ENCODE data around the gene CDX4. TPM values are rescaled to one million over a fixed set of nuclear protein-coding genes. Genes with fewer than 3 reads are reported as not detected.

CDX4 gene
- total RNA-seq, 3 donors from 2014 or later, result not detected

DNA sequence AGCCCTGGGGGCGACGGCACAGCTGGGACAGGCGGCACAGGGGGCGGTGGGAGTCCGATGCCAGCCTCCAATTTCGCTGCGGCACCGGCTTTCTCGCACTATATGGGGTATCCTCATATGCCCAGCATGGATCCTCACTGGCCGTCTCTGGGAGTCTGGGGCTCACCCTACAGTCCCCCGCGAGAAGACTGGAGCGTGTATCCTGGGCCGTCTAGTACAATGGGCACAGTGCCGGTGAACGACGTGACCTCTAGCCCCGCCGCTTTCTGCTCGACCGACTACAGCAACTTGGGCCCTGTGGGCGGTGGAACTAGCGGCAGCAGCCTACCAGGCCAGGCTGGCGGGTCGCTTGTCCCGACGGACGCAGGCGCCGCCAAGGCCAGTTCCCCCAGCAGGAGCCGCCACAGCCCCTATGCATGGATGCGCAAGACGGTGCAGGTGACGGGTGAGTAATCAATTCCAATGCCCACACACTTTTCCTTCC, 500 bp downstream of the CDX4 start:
- Histone ChIP-seq H3K4me1 (no peaks in the 10 kb centered on the region), H3K27ac (no peak overlapping the region), H3K9me3 (no peaks in the 10 kb centered on the region), H3K36me3 (no peaks in the 10 kb centered on the region), H3K27me3 (peaks cover 4 to 75% of the 10 kb centered on the region in 2 donors), H3K4me3 (no peak overlapping the region)
- TF ChIP-seq POLR2A (IDR thresholded peaks at IDR 0.05) (no peak), POLR2AphosphoS5 (IDR thresholded peaks at IDR 0.05) (no peak)
- TF ChIP-seq, protein P1, sequence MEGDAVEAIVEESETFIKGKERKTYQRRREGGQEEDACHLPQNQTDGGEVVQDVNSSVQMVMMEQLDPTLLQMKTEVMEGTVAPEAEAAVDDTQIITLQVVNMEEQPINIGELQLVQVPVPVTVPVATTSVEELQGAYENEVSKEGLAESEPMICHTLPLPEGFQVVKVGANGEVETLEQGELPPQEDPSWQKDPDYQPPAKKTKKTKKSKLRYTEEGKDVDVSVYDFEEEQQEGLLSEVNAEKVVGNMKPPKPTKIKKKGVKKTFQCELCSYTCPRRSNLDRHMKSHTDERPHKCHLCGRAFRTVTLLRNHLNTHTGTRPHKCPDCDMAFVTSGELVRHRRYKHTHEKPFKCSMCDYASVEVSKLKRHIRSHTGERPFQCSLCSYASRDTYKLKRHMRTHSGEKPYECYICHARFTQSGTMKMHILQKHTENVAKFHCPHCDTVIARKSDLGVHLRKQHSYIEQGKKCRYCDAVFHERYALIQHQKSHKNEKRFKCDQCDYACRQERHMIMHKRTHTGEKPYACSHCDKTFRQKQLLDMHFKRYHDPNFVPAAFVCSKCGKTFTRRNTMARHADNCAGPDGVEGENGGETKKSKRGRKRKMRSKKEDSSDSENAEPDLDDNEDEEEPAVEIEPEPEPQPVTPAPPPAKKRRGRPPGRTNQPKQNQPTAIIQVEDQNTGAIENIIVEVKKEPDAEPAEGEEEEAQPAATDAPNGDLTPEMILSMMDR (IDR thresholded peaks at IDR 0.05), result no peak
- intact Hi-C loops (cut with DNase I; ENCODE audit: low total_unique reads), result no loop called here
- no peak for DNase-seq (ENCODE audit: low spot score in 2 of 2)

DNA sequence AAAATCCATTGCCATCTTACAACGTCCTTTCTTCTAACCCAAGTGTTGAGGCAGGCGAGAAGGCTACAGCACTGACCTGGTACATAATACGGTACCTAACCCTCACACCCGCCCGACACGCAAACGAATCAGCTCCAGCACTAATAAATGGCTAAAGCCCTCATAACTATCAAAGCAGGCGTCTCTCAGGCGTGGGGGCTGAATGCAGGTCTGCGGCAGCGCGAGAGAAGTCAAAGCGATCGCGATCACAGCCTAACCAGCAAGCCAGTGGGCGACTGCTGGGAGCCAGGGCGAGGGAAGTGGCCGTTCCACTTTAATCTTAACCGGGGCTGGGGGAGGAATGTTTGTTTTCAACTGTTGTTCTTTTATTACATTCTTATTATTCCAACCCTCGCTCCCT, 1.5 kb downstream of the CDX4 start:
- Histone ChIP-seq H3K27me3 (peaks cover 4 to 65% of the 10 kb centered on the region in 2 donors), H3K4me1 (no peaks in the 10 kb centered on the region), H3K9me3 (no peaks in the 10 kb centered on the region), H3K27ac (no peak overlapping the region), H3K4me3 (peak overlapping the region; percentile 7 to 16 (median 14)), H3K36me3 (no peaks in the 10 kb centered on the region)
- DNase-seq (ENCODE audit: low spot score in 2 of 2), result no peak
- intact Hi-C loops (cut with DNase I; ENCODE audit: low total_unique reads), result no loop called here
- TF ChIP-seq, protein P1 (IDR thresholded peaks at IDR 0.05), result no peak
- TF ChIP-seq POLR2A (IDR thresholded peaks at IDR 0.05), result no peak
- TF ChIP-seq POLR2AphosphoS5 (IDR thresholded peaks at IDR 0.05), result no peak

DNA sequence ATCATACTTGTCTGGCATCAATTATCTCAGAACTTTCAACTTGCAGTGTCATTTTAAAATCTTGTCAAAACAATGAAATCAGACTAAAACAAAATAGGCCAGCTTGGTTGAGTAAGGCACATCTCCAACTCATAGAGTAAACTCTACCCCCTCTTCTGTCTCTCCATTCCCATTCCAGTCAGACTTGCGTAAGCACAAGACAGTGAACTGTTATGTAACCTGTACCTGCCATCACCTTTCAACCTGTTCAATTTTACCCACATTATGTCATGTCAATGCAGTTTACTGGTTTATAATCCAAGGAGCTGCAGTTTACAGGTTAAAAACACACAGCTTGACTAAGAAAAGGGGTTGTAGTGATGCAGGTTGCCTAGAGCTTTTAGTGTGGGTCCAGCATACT, 8.3 kb downstream of the CDX4 start:
- Histone ChIP-seq H3K9me3 (no peaks in the 10 kb centered on the region), H3K27me3 (peaks cover 0 to 22% of the 10 kb centered on the region in 2 donors), H3K36me3 (no peaks in the 10 kb centered on the region), H3K4me1 (no peaks in the 10 kb centered on the region), H3K4me3 (no peak overlapping the region), H3K27ac (no peak overlapping the region)
- no peak for DNase-seq (ENCODE audit: low spot score in 2 of 2)
- intact Hi-C loops (cut with DNase I; ENCODE audit: low total_unique reads), result no loop called here
- TF ChIP-seq, protein P1 (IDR thresholded peaks at IDR 0.05), result no peak
- TF ChIP-seq POLR2AphosphoS5 (IDR thresholded peaks at IDR 0.05) (no peak), POLR2A (IDR thresholded peaks at IDR 0.05) (no peak)

DNA sequence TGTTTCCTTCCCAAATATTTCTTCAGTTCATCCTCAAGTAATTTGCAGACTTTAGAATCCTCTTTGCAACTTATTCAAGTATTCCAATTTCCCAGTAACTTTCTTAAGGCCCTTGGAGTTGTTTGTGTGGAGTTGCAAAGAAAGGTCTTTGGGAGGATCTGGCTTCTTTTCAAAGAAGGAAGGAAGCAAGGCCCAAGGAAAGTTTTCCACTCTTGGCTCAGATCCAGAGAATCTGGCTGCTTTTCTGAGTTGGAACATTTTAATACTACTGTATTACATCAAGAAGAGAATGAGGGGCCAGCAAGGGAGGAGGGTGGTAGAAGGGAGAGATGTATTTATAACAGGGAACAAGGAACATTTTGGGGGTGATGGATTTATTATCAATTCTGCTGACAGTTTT, 10.5 kb downstream of the CDX4 start:
- DNase-seq (ENCODE audit: low spot score in 2 of 2), result no peak
- Histone ChIP-seq H3K27me3 (peaks cover 0 to 8% of the 10 kb centered on the region in 2 donors), H3K4me1 (no peaks in the 10 kb centered on the region), H3K9me3 (no peaks in the 10 kb centered on the region), H3K36me3 (no peaks in the 10 kb centered on the region), H3K27ac (no peak overlapping the region), H3K4me3 (no peak overlapping the region)
- intact Hi-C loops (cut with DNase I; ENCODE audit: low total_unique reads), result no loop called here
- TF ChIP-seq, protein P1 (IDR thresholded peaks at IDR 0.05), result no peak
- TF ChIP-seq POLR2A (IDR thresholded peaks at IDR 0.05) (no peak), POLR2AphosphoS5 (IDR thresholded peaks at IDR 0.05) (no peak)

DNA sequence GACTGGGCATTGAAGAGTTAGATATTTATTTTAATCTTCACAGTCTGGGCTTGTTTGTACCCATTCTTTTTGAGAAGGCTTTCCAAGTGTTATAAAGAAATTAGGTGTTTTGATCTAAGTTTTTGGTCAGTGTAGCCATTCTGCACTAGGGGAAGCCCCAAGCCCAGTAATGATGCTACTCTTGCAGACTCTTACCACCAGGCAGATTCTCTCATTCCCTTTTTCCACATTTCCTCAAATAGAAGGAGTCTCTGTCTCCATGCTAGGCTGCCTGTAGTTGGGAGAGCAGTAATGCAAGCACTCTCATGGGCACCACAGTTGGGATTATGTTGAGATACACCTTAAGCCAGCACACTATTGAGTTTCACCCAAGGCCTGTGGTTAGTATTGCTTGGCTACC, 21.5 kb downstream of the CDX4 start:
- Histone ChIP-seq H3K4me3 (no peak overlapping the region), H3K4me1 (no peaks in the 10 kb centered on the region), H3K36me3 (no peaks in the 10 kb centered on the region), H3K9me3 (no peaks in the 10 kb centered on the region), H3K27me3 (peaks cover 0 to 32% of the 10 kb centered on the region in 2 donors), H3K27ac (no peak overlapping the region)
- no peak for DNase-seq (ENCODE audit: low spot score in 2 of 2)
- TF ChIP-seq POLR2AphosphoS5 (IDR thresholded peaks at IDR 0.05) (no peak), POLR2A (IDR thresholded peaks at IDR 0.05) (no peak)
- TF ChIP-seq, protein P1 (IDR thresholded peaks at IDR 0.05), result no peak
- intact Hi-C loops (cut with DNase I; ENCODE audit: low total_unique reads), result no loop called here

All from breast epithelium (tissue), 4 donors.